Breast epithelium (tissue), 4 donors: ENCODE results near the gene PHETA2. TPM values are rescaled to one million over a fixed set of nuclear protein-coding genes. Genes with fewer than 3 reads are reported as not detected.
"Not testable (repeated sequence)": the region's sequence is repeated elsewhere in the genome, so short reads cannot be mapped to it uniquely, and the experiment has no call there.

Experiments
- DNase-seq, 2 donors: peaks; one replicate each; pipeline ENCODE4 v3.0.0-alpha.2; 2019; ENCODE audit warnings: low spot score in 2 of 2
- H3K27ac ChIP-seq, 2 donors: fragments of 200-600 bp; sonication (generic) in 1 of 2; one replicate each; pipeline ENCODE4 v1.5.1; 2016 to 2019; ENCODE audit warnings: mild to moderate bottlenecking in 1 of 2
- H3K27me3 ChIP-seq, 2 donors: fragments of 200-600 bp; sonication (generic) in 1 of 2; one replicate each; pipeline versions ENCODE4 v1.5.1 to v1.6.0; 2017 to 2019; ENCODE audit warnings: control low read depth in 1 of 2, mild to moderate bottlenecking in 1 of 2
- H3K36me3 ChIP-seq: fragments of 200-600 bp; one replicate; pipeline ENCODE4 v1.5.1; 2019
- H3K4me1 ChIP-seq, 2 donors: fragments of 200-600 bp; sonication (generic); one replicate each; pipeline ENCODE4 v1.5.1; 2016 to 2019; ENCODE audit warnings: control low read depth in 1 of 2
- H3K4me3 ChIP-seq, 3 donors: fragments of 200-600 bp; sonication (generic); 1 replicate in 2 of 3; 2 replicates in 1 of 3; pipeline ENCODE4 v1.5.1; 2016 to 2019; ENCODE audit warnings: mild to moderate bottlenecking in 3 of 3, moderate library complexity in 2 of 3
- H3K9me3 ChIP-seq, 2 donors: fragments of 200-600 bp; sonication (generic) in 1 of 2; one replicate each; pipeline ENCODE4 v1.5.1; 2016 to 2019; ENCODE audit warnings: control low read depth in 1 of 2
- CTCF ChIP-seq, 3 donors: fragments of 450-650 bp; IDR thresholded peaks; one replicate each; pipeline ENCODE4 v1.5.1; 2016 to 2017; ENCODE audit warnings: antibody characterized with exemption in 3 of 3, mild to moderate bottlenecking in 3 of 3, moderate library complexity in 3 of 3
- POLR2A ChIP-seq: fragments of 450-650 bp; IDR thresholded peaks from one replicate; pipeline ENCODE4 v1.6.1; 2016; ENCODE audit warnings: antibody characterized with exemption, mild to moderate bottlenecking, moderate library complexity
- POLR2AphosphoS5 ChIP-seq, 3 donors: sonication (generic); formaldehyde crosslinking; IDR thresholded peaks; one replicate each; pipeline ENCODE4 v1.6.1; 2017; ENCODE audit warnings: antibody characterized with exemption in 3 of 3
- intact Hi-C: fragments of 100-400 bp; cut with DNase I; formaldehyde crosslinking; loops from one replicate; pipeline ENCODE4 v1.15.1; 2023; ENCODE audit warnings: low total_unique reads
- total RNA-seq, 3 donors: library from RNA; depleted of rRNA; stranded (reverse); fragments of >200 nt; gene quantifications; one replicate each; pipeline ENCODE4 v1.1.0, GENCODE V29; 2016

Gene PHETA2
- total RNA-seq, 3 donors from 2014 or later, result 11.5 to 18.0 (median 11.6) TPM

- no peak for DNase-seq
- TF ChIP-seq POLR2AphosphoS5 (IDR thresholded peaks at IDR 0.05) (no peak), CTCF (IDR thresholded peaks at IDR 0.05) (no peak), POLR2A (no peak)
- Histone ChIP-seq H3K27ac (no peak overlapping the region), H3K4me3 (no peak overlapping the region), H3K27me3 (no peaks in the 10 kb centered on the region), H3K9me3 (peaks cover 12 to 23% of the 10 kb centered on the region in 2 donors), H3K36me3 (no peaks in the 10 kb centered on the region), H3K4me1 (no peaks in the 10 kb centered on the region)
- intact Hi-C loops, result no loop called here
These were observed 37.8 kb downstream of the PHETA2 start for GRCh38 chr22:42111798-42112197.

- H3K4me1 ChIP-seq, H3K36me3 ChIP-seq, H3K27ac ChIP-seq, H3K27me3 ChIP-seq, DNase-seq, H3K4me3 ChIP-seq, intact Hi-C loops: not testable (repeated sequence)
- H3K9me3 ChIP-seq, result peaks cover 12 to 23% of the 10 kb centered on the region in 2 donors
These were observed 38.7 kb downstream of the PHETA2 start for GRCh38 chr22:42112793-42113192.

- intact Hi-C loops, result no loop called here
These were observed 40.7 kb downstream of the PHETA2 start for GRCh38 chr22:42114721-42115120.

GRCh38 chr22:42115420-42115830 lies 41.4 kb downstream of the PHETA2 start:
- intact Hi-C loops, DNase-seq, H3K27me3 ChIP-seq, H3K27ac ChIP-seq, H3K36me3 ChIP-seq, H3K4me1 ChIP-seq, H3K4me3 ChIP-seq: not testable (repeated sequence)
- peaks cover 12 to 23% of the 10 kb centered on the region in 2 donors for H3K9me3 ChIP-seq

More at GRCh38 chr22:42114721-42115120, 40.7 kb downstream of the PHETA2 start:
- Histone ChIP-seq H3K27me3 (no peaks in the 10 kb centered on the region), H3K9me3 (peaks cover 12 to 23% of the 10 kb centered on the region in 2 donors), H3K4me3 (no peak overlapping the region), H3K27ac (no peak overlapping the region), H3K36me3 (no peaks in the 10 kb centered on the region), H3K4me1 (no peaks in the 10 kb centered on the region)
- no peak for DNase-seq
- no peak for TF ChIP-seq POLR2A
- no peak for TF ChIP-seq CTCF (IDR thresholded peaks at IDR 0.05)
- TF ChIP-seq POLR2AphosphoS5 (IDR thresholded peaks at IDR 0.05), result no peak

GRCh38 chr22:42116848-42117424 lies 42.9 kb downstream of the PHETA2 start:
- Histone ChIP-seq H3K36me3 (no peaks in the 10 kb centered on the region), H3K9me3 (peaks cover 12 to 23% of the 10 kb centered on the region in 2 donors), H3K4me3 (no peak overlapping the region), H3K4me1 (no peaks in the 10 kb centered on the region), H3K27me3 (no peaks in the 10 kb centered on the region), H3K27ac (no peak overlapping the region)
- no peak for DNase-seq
- TF ChIP-seq CTCF (IDR thresholded peaks at IDR 0.05) (no peak), POLR2AphosphoS5 (IDR thresholded peaks at IDR 0.05) (no peak), POLR2A (no peak)
- intact Hi-C loops, result no loop called here

GRCh38 chr22:42120231-42121021 lies 46.4 kb downstream of the PHETA2 start:
- H3K27ac ChIP-seq, H3K36me3 ChIP-seq, H3K27me3 ChIP-seq, DNase-seq, H3K4me1 ChIP-seq, intact Hi-C loops, H3K4me3 ChIP-seq: not testable (repeated sequence)
- peaks cover 3 to 11% of the 10 kb centered on the region in 2 donors for H3K9me3 ChIP-seq

- H3K4me3 ChIP-seq, H3K27me3 ChIP-seq, H3K36me3 ChIP-seq, H3K27ac ChIP-seq, intact Hi-C loops, DNase-seq, H3K4me1 ChIP-seq, H3K9me3 ChIP-seq: not testable (repeated sequence)
These were observed 49.5 kb downstream of the PHETA2 start for GRCh38 chr22:42123529-42123928.
